IMR-90 (cell line): Measurements from ENCODE around the gene KRT222. TPM values are rescaled to one million over a fixed set of nuclear protein-coding genes. Genes with fewer than 3 reads are reported as not detected.

ENCODE experiments used
- ATAC-seq: fragments of 200-7000 bp; cut with Tn5 transposase; 2 replicates; pipeline ENCODE4 v1.9.1; 2020; ENCODE audit warnings: low read depth, mild to moderate bottlenecking, moderate library complexity
- BruUV-seq: library from RNA; stranded (reverse); fragments of 400-500 nt; replicated peaks from 2 replicates; lab custom pipeline; 2021; lab: Mats Ljungman, UMichigan
- CTCF ChIA-PET: fragments of 300-600 bp; formaldehyde crosslinking; extraction: SDS; loops from one replicate; lab custom pipeline; 2021; ENCODE audit warnings: antibody characterized with exemption; lab: Yijun Ruan, JAX
- POLR2A ChIA-PET: fragments of 300-600 bp; sonication (Branson Sonifier 250); formaldehyde crosslinking; loops from one replicate; lab custom pipeline; 2022; ENCODE audit warnings: antibody characterized with exemption; ENCODE audit not compliant: unreplicated experiment; lab: Charles Lee
- DNase-seq: peaks from one replicate; pipeline ENCODE4 v3.0.0; 2013
- H2AFZ ChIP-seq: replicated peaks from 2 replicates; pipeline ENCODE3; 2013; ENCODE audit warnings: low read length, mild to moderate bottlenecking; ENCODE audit not compliant: poor library complexity
- H2AK5ac ChIP-seq: 2 replicates; pipeline ENCODE4 v1.6.1; 2013; ENCODE audit warnings: low read depth, low read length, inconsistent platforms
- H2AK9ac ChIP-seq: replicated peaks from 2 replicates; pipeline ENCODE3; 2013; ENCODE audit warnings: mild to moderate bottlenecking, low read depth, low read length, moderate library complexity; ENCODE audit not compliant: poor library complexity
- H2BK120ac ChIP-seq: 2 replicates; pipeline ENCODE4 v1.6.1; 2013; ENCODE audit warnings: low read depth, low read length, inconsistent platforms
- H2BK15ac ChIP-seq: 3 replicates; pipeline ENCODE4 v1.6.1; 2013; ENCODE audit warnings: low read depth, low read length, inconsistent platforms
- H2BK20ac ChIP-seq: 2 replicates; pipeline ENCODE4 v1.6.1; 2013; ENCODE audit warnings: low read depth, mild to moderate bottlenecking, inconsistent platforms, low read length, moderate library complexity
- H2BK5ac ChIP-seq: 2 replicates; pipeline ENCODE4 v1.6.1; 2013; ENCODE audit warnings: mild to moderate bottlenecking, low read depth, low read length, inconsistent platforms; ENCODE audit not compliant: poor library complexity, severe bottlenecking
- H3K14ac ChIP-seq: replicated peaks from 2 replicates; pipeline ENCODE4 v1.6.1; 2013; ENCODE audit warnings: low read depth, low read length, inconsistent platforms
- H3K18ac ChIP-seq: 2 replicates; pipeline ENCODE4 v1.6.1; 2013; ENCODE audit warnings: low read depth, low read length, control low read depth
- H3K23ac ChIP-seq: 2 replicates; pipeline ENCODE4 v1.6.1; 2013; ENCODE audit warnings: low read depth, low read length, inconsistent platforms
- H3K27ac ChIP-seq: 2 replicates; pipeline ENCODE4 v1.5.1; 2013; ENCODE audit warnings: mild to moderate bottlenecking, control low read depth, low read length; ENCODE audit not compliant: insufficient read depth
- H3K27me3 ChIP-seq: 2 replicates; pipeline ENCODE4 v1.6.1; 2013; ENCODE audit warnings: low read length; ENCODE audit not compliant: control insufficient read depth, insufficient read depth
- H3K36me3 ChIP-seq: 2 replicates; pipeline ENCODE4 v1.6.1; 2013; ENCODE audit warnings: low read length, mixed read lengths; ENCODE audit not compliant: control insufficient read depth, insufficient read depth
- H3K4ac ChIP-seq: 2 replicates; pipeline ENCODE4 v1.6.1; 2013; ENCODE audit warnings: low read depth, low read length, inconsistent platforms
- H3K4me1 ChIP-seq: 2 replicates; pipeline ENCODE4 v1.6.1; 2013; ENCODE audit warnings: low read length, mixed read lengths; ENCODE audit not compliant: control insufficient read depth, insufficient read depth
- H3K4me2 ChIP-seq: 2 replicates; pipeline ENCODE4 v1.6.1; 2013; ENCODE audit warnings: low read depth, mild to moderate bottlenecking, control low read depth, low read length, moderate library complexity
- H3K4me3 ChIP-seq: 2 replicates; pipeline ENCODE4 v1.5.1; 2013; ENCODE audit warnings: low read depth, mild to moderate bottlenecking, control low read depth, low read length, moderate library complexity; ENCODE audit not compliant: insufficient read depth
- H3K56ac ChIP-seq: 2 replicates; pipeline ENCODE4 v1.6.1; 2013; ENCODE audit warnings: low read length, inconsistent platforms; ENCODE audit not compliant: insufficient read depth; ENCODE audit errors: extremely low read depth
- H3K79me1 ChIP-seq, 2 experiments: 2 replicates each; pipeline ENCODE4 v1.6.1; 2013; ENCODE audit warnings: low read length in 2 of 2, inconsistent platforms in 1 of 2, low read depth in 1 of 2
- H3K9ac ChIP-seq: 2 replicates; pipeline ENCODE4 v1.6.1; 2013; ENCODE audit warnings: low read depth, low read length, control low read depth
- H3K9me1 ChIP-seq: 2 replicates; pipeline ENCODE4 v1.6.1; 2013; ENCODE audit warnings: low read length, inconsistent platforms; ENCODE audit not compliant: insufficient read depth
- H3K9me3 ChIP-seq: 2 replicates; pipeline ENCODE4 v1.6.1; 2013; ENCODE audit warnings: low read length; ENCODE audit not compliant: control insufficient read depth, insufficient read depth
- H4K20me1 ChIP-seq: 2 replicates; pipeline ENCODE4 v1.6.1; 2013; ENCODE audit warnings: low read length, inconsistent platforms; ENCODE audit not compliant: insufficient read depth
- H4K5ac ChIP-seq: 2 replicates; pipeline ENCODE4 v1.6.1; 2013; ENCODE audit warnings: mild to moderate bottlenecking, low read depth, low read length, control low read depth
- H4K8ac ChIP-seq, 2 experiments: 2 replicates each; pipeline ENCODE4 v1.6.1; 2013; ENCODE audit warnings: low read depth in 2 of 2, low read length in 2 of 2, control low read depth in 1 of 2, inconsistent platforms in 1 of 2
- H4K91ac ChIP-seq: 2 replicates; pipeline ENCODE4 v1.6.1; 2013; ENCODE audit warnings: low read depth, low read length, inconsistent platforms; ENCODE audit not compliant: insufficient read depth
- BHLHE40 ChIP-seq: fragments of 150-350 bp; IDR thresholded peaks from 2 replicates; pipeline ENCODE4 v1.6.1; 2016; ENCODE audit warnings: mild to moderate bottlenecking, low read depth, low read length
- FOS ChIP-seq: fragments of 150-350 bp; IDR thresholded peaks from 2 replicates; pipeline ENCODE4 v1.6.1; 2016; ENCODE audit warnings: low read depth, low read length
- MAFK ChIP-seq: IDR thresholded peaks from 2 replicates; pipeline ENCODE4 v1.6.1; 2012; ENCODE audit warnings: low read depth, low read length, improper control_type of control experiment
- MXI1 ChIP-seq: IDR thresholded peaks from 2 replicates; pipeline ENCODE4 v1.6.1; 2012; ENCODE audit warnings: low read depth, mild to moderate bottlenecking, low read length, moderate library complexity, borderline replicate concordance
- POLR2A ChIP-seq: IDR thresholded peaks from 2 replicates; pipeline ENCODE4 v1.6.1; 2012; ENCODE audit warnings: mild to moderate bottlenecking, low read depth, low read length
- RAD21 ChIP-seq: IDR thresholded peaks from 2 replicates; pipeline ENCODE4 v1.6.1; 2012; ENCODE audit warnings: low read length, improper control_type of control experiment
- RFX5 ChIP-seq: IDR thresholded peaks from 2 replicates; pipeline ENCODE4 v1.8.0; 2012; ENCODE audit warnings: low read depth, mild to moderate bottlenecking, low read length, moderate library complexity
- WGBS, 2 experiments: methylation state at CpG; one replicate each; pipeline versions ENCODE4 v1.1.5 to v1.1.7; 2013; ENCODE audit warnings: missing lambda C conversion rate in 2 of 2; ENCODE audit not compliant: insufficient read length in 1 of 2; ENCODE audit errors: extremely low coverage in 2 of 2; 5-methylcytosine and 5-hydroxymethylcytosine counted together
- dilution Hi-C: fragments of 300-500 bp; cut with HindIII; formaldehyde crosslinking; loops from one replicate; pipeline ENCODE4 v1.14.3; 2018; ENCODE audit warnings: low sequenced_read_pairs; ENCODE audit not compliant: unreplicated experiment
- in situ Hi-C: fragments of 300-500 bp; cut with MboI; formaldehyde crosslinking; loops from 3 replicates; pipeline ENCODE4 v1.14.3; 2019; ENCODE audit warnings: low sequenced_read_pairs, inconsistent platforms, mixed read lengths
- intact Hi-C: fragments of 100-400 bp; cut with micrococcal nuclease; formaldehyde crosslinking; loops from 2 replicates; pipeline ENCODE4 v1.10.0; 2022
- polyA plus RNA-seq, 3 experiments: library from polyadenylated mRNA; depleted of rRNA; stranded (reverse); fragments of >200 nt; gene quantifications; 2 replicates each; pipeline ENCODE4 v1.2.3, GENCODE V29; 2012; ENCODE audit warnings: low replicate concordance in 1 of 3
- total RNA-seq: library from RNA; depleted of rRNA; stranded (reverse); fragments of >200 nt; gene quantifications from 2 replicates; pipeline ENCODE4 v1.2.3, GENCODE V29; 2012

KRT222 gene
- total and polyA plus RNA-seq, 2 of the 4 experiments (the other 2 are of a cell fraction) = not detected

DNA sequence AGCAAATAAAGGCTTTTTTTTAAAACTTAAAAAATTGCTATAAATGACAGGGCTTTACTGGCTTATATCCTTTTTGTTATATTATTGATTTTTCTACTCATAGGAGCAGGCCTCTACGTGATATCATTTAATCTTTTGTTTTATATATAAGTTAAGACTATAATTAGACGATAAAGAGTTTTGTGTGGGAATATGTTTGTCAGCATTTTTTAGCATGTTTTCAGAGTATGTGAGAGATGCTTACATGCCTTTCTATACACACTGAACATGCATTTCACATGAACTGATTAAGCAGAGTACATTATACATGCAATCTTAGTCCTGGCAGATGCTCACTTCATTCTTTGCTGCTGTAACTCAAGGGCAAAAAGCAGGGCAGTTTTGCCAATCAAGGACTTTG is 7.7 kb upstream of the KRT222 start:
- POLR2A ChIA-PET = no interaction called here
- Histone ChIP-seq H3K36me3 (no peaks in the 10 kb centered on the region), H3K9ac (no peak overlapping the region), H3K9me1 (no peaks in the 10 kb centered on the region), H3K4me2 (no peak overlapping the region), H2AFZ (no peak overlapping the region), H3K4ac (no peak overlapping the region), H4K91ac (no peak overlapping the region), H4K5ac (no peak overlapping the region), H2BK15ac (no peak overlapping the region), H3K27me3 (peaks cover 44% of the 10 kb centered on the region), H3K23ac (no peak overlapping the region), H3K56ac (no peak overlapping the region), H2BK5ac (no peak overlapping the region), H4K20me1 (no peaks in the 10 kb centered on the region), H2AK9ac (no peak overlapping the region), H3K79me1 (no peaks in the 10 kb centered on the region), H3K27ac (no peak overlapping the region), H3K14ac (no peak overlapping the region), H4K8ac (no peak overlapping the region), H2AK5ac (no peak overlapping the region), H2BK20ac (no peak overlapping the region), H3K4me1 (no peaks in the 10 kb centered on the region), H3K4me3 (no peak overlapping the region), H3K18ac (no peak overlapping the region), H2BK120ac (no peak overlapping the region), H3K9me3 (no peaks in the 10 kb centered on the region)
- in situ Hi-C loops (no loop called here), intact Hi-C loops (loop anchor here (5.0 kb wide), 1 partner anchor 100 kb away; the partner anchor contains the start of gene KRT26), dilution Hi-C loops (no loop called here)
- ATAC-seq = no peak
- no peak for DNase-seq
- WGBS, 2 experiments = no CpG with 5 or more reads among the region's 2 CpGs
- CTCF ChIA-PET = no interaction called here
- TF ChIP-seq RAD21 (no peak), FOS (no peak), BHLHE40 (no peak), RFX5 (no peak), POLR2A (no peak), MXI1 (no peak), MAFK (peak; percentile 41)
- no TSS peak for BruUV-seq
